ACHN (cell line): ENCODE measurements around the gene CEP83.

ENCODE experiments used
- DNase-seq: peaks from one replicate; pipeline ENCODE4 v3.0.0-alpha.2; 2015
- in situ Hi-C: cut with HindIII; loops from 2 replicates; pipeline ENCODE4 v1.10.0; 2017; ENCODE audit warnings: low sequenced_read_pairs, low pct_ligation_motif_present, low pct_unique_long_range_greater_than_20kb

CEP83 gene

DNA sequence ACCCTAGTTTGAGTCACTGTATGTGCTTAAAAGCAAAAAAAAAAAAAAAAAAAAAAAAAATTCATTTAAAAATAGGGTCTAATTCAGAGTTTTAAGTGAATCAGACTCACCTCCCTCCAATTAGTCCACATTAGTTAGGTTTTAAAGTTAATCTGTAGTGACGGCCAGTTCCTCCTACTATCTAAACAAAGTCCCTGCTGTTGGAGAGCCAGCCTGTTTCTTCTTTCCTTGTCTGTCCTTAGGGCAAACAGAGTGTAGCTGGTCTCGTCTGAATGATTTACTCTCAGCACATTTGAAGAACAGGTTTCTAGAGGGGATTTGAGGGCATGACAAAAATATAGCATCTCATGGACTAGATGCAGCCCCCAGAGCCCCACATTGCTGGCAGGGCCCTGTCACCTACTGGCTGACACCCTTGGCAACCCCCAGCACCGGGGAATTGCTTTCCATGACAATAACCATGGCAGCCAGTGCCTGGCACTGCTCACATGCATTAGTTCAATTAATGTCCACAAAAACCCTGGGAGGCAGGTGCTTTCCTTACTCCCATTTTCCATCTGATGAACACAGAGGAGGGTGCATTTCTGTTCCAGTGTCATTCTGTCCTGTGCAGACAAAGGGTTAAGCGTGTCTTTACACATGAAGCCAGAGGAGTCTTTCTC, 173.0 kb downstream of the CEP83 start:
- in situ Hi-C loops = no loop called here
- no peak for DNase-seq

DNA sequence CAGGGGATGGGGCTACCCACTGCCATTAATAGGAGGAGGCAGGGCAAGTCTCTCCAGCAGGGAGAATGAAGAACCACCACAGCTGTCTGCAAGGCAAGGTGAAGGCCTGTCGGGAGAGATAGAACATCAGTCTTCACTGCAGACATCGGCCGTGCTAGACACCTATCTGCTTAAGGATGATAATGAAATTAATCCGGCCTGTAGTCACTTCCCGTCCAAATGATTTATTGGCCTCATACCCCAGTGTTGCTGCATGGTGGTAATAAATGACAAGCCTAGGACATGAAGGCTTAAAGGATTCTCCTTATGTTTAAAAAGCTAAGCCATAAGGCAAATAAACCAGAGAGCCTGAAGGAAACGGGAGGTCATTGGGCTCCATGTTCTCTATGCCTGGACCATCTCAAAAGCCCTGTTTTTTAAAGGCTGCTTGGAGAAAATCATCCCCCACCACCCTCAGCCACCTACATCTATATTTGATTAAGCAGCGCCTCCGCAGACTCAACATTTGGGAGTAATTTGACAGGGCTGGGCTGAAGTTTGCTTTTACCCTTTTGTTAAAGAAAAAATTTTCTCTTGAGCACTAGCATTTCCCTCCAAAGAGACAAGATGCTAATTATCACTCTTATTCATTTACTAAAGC, 173.6 kb downstream of the CEP83 start:
- no peak for DNase-seq
- in situ Hi-C loops = no loop called here

GRCh38 chr12:94284859-94285258, 174.8 kb downstream of the CEP83 start:
- DNase-seq = no peak
- in situ Hi-C loops = no loop called here

GRCh38 chr12:94284046-94284445, 175.6 kb downstream of the CEP83 start:
- no peak for DNase-seq
- in situ Hi-C loops = no loop called here

DNA sequence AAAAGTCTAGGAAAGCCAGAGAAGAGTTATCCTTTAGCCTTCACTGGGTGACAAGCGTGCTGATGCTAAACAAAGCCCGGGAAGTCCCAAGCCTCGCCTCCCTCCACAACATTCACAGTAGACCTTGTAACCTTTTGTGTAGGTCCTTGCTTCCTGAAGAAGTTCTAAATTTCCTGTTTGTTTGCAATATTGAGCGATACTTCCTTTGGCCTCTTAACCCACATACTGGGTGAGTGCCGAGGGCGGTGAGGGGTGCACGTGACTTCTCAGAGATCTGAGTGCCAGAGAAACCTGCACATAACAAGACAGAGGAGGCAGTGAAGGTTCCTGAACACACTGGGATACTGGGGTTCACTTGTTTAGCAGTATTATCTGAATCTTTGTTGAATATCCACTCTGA, 177.0 kb downstream of the CEP83 start:
- in situ Hi-C loops = no loop called here
- no peak for DNase-seq

- no peak for DNase-seq
- in situ Hi-C loops = no loop called here
Observed at GRCh38 chr12:94280063-94280462, 179.6 kb downstream of the CEP83 start.

DNA sequence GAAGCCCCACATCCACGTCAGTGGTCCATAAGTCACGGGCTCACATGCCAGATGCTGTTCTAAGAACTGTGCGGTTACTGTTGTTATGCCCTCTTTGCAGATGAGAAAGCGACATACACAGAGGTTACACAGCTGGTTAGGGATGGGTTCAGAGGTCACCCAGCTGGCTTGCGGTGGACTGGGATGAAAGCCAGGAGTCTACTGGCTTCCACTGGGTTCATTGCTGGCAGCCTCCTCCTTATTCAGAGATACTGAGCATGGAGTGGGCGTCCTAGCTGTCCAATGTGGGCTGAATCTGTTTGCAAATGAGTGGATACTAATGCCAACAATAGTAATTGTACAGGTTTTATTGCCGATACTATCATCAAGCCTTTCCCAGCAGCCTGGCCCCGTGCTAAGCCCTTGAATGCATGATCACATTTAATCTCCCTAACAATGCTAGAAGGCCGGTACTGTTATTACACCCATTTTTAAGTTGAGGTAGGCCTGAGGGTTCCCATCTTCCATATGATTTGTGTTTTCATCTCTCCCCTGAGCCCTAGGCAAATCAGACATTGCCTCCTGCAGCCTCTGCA, 182.2 kb downstream of the CEP83 start:
- no peak for DNase-seq
- in situ Hi-C loops = no loop called here

GRCh38 chr12:94276725-94277124, 182.9 kb downstream of the CEP83 start:
- in situ Hi-C loops = no loop called here
- DNase-seq = no peak

GRCh38 chr12:94273272-94273671, 186.4 kb downstream of the CEP83 start:
- DNase-seq = no peak
- in situ Hi-C loops = no loop called here

GRCh38 chr12:94272280-94272679, 187.4 kb downstream of the CEP83 start:
- in situ Hi-C loops = no loop called here
- no peak for DNase-seq

DNA sequence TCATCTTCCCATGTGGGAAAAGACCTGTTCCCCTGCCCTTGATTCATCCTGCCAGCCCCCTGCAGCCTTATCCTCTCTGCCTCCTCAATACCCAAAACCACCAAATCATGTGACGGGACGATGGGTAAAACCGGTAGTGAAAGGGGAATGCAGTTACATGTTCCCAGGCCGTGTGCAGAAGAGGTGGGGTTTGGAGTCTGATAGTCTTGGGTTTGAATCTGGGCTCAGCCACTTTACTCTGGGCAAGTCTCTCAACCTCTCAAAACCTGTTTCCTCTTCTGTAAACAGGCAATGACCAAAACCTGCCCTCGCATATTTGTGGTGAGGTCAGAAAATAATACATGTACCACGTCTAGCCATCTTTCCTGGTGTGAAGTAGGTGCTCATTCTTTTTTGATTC, 188.3 kb downstream of the CEP83 start:
- no peak for DNase-seq
- in situ Hi-C loops = no loop called here

DNA sequence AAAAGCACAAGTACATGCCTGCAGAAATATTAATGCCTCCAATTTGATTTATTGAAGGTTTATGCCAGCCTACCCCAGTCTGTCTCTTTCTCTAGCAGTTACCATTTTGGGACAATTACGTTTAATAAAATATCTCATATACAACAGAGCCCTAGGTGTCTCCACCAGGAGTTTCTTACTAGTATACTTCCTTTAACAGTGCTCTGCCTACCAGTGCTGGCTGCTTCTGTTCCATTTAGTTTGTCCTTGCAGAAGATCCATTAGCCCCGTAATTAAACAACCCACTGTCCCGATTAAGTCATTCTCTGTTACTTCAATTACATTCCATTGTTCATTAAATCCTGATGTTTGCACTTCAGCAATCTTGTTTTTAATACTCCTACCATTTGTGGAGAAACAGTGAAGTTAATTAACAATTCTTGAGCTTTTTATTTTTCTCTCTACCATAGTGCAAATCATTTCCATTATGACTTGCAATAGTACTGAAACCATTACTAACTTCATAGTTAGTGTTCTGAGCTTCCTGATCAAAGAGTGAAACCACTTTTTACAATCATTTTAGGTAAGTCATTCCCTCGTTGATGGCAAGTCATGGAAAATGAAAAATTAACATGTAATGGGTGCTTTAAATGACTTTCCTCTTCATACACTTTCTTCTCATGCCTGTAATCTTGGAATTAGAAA, 190.2 kb downstream of the CEP83 start:
- in situ Hi-C loops = no loop called here
- DNase-seq = no peak

GRCh38 chr12:94267921-94268471, 191.7 kb downstream of the CEP83 start:
- DNase-seq = no peak
- in situ Hi-C loops = no loop called here

GRCh38 chr12:94267537-94267872, 192.2 kb downstream of the CEP83 start:
- in situ Hi-C loops = no loop called here
- DNase-seq = no peak

DNA sequence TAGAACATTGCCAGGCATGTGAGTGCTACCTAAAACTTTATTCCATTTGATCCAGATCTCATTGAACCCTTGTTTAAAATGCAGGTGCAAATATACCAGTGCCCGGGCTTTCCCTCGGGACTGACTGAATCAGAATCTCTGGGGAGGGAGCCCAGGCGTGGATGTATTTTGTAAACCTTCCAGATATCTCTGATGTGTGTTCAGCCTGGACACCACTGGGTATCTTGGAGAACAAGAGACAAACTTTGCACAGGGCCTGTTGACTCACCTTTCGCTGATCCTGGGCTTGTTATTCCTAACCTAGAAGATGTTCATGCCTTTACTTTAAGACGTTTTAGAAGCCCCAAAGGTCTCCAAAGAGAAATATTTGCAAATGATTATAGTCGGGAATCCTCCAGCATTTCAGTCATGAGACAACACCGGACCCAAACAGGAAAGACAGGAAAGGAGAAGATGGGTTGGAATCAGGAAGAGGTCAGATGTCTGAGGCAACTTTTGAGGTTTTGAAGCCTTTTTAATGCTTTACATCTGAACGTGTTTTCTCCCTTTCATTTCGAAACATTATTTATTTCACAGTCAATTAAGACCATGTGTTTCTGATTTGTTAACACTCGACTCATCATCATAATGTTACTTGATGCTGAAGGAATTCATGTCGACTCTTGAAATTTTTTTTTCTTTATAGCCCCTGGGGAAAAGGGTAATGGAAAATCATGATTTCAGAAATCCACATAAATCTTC, 192.7 kb downstream of the CEP83 start:
- in situ Hi-C loops = no loop called here
- no peak for DNase-seq

DNA sequence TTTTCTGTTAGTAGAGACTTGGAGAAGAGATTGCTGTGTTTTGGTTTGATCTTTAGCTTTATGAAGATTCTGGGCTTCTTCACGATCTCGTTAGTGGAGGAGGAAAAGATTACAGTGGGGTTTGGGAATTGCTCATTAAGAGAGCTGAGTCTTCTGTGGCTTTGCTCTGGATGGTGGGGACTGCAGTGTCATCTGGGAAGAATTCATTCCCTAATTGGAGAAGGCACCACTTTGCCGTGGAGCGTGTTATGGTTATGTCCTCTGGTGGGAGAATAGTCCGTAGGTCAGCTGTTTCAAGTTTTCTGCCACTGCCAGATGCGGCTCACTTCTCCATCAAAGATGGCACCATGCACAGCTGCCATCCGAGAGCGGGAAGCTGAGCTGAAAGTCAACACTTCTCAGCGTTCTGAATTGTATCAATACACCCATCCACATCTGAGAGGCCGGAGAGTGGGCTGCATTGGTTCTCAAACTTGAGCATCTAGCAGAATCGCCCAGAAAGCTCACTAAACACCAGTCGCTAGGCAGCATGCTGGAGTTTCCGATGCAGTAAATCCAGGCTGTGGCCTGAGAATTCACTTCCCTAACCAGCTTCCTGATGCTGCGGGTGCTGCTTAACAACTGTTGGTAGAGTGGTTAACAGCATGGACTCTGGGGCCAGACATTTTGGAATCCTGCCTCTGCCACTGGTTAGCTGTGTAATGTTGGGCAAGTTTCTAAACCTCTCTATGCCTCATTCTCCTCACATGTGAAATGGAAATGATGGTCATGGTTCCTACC, 193.5 kb downstream of the CEP83 start:
- DNase-seq = no peak

DNA sequence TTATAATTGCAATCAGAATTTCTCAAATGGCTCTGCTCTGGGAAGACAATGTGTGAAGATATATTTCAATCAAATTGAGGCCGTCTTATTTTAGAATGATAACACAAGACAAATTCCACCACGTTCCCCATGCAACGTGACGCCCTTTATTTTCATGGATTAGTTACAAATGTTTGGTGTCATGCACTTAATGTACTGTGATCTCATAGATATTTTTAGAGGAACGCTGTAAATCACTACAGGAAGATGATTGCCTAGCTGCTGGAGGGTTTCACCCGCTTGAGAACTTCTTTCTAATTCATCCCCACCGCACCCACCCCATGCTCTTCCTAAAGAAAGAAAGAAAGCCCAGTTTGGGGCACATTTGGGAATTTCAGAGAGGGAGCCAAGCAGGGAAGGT, 194.1 kb downstream of the CEP83 start:
- in situ Hi-C loops = no loop called here
- DNase-seq = no peak

More for the DNA sequence above, 193.5 kb downstream of the CEP83 start:
- in situ Hi-C loops = no loop called here
